Measurements from ENCODE around the gene CYTH1. TPM values are rescaled to one million over a fixed set of nuclear protein-coding genes. Genes with fewer than 3 reads are reported as not detected.
A peak's percentile ranks its signal among the peaks of the same experiment; 100 is the strongest.

Gene CYTH1
- total and polyA plus RNA-seq, 10 of the 15 experiments (the other 5 are each of a cell fraction or from before 2014, with no cell fraction given), result 6.6 to 188 (median 145) TPM

DNA sequence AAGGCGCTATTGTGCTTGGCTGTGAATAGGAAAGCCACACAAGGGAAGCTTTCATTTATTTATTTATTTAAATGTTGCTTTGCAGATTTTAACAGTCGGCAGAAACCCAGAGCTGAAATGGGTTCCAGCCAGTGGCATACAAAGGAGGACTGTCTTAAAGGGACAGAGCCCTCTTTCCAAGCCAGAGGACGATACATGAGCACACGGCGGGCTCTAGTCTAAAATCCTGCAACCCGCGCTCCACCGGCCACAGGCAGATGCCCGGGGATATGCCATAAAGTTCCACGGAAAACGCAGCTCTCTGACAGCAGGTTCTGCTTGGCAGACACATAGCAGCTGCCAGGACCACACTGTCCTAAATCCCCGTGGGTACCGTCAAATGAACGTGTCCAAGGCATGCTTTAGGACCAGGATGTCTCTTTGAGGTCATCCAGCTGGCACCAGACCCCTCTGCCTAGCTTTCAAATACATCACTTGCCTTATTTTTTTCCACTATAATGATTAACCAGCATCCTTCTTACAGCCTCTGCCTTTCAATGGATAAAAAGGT is 64.6 kb downstream of the CYTH1 start:
- no peaks in the 10 kb centered on the region for H3K9me3 ChIP-seq (replicated peaks; ENCODE audit: control insufficient read depth, insufficient read depth, low read length)
- peak overlapping the region; percentile 37 for H3K4me3 ChIP-seq
- ChIA-PET CTCF (interaction anchor here (0.7 to 6.1 kb wide), 5 partner anchors 9 to 22 kb away, joined by 3 to 45 read pairs (median 12); no protein-coding TSS in a partner anchor), RAD21 (ENCODE audit: unreplicated experiment) (interaction anchor here (0.9 to 20.7 kb wide), 10 partner anchors 9 to 84 kb away, joined by 3 to 537 read pairs (median 4); no protein-coding TSS in a partner anchor), POLR2A (interaction anchor here (0.9 to 13.9 kb wide), 8 partner anchors 9 to 123 kb away, joined by 3 to 384 read pairs (median 9); partner anchors contain the start of gene USP36), SMC1A (ENCODE audit: uncharacterized antibody, unreplicated experiment) (interaction anchor here (0.7 to 16.2 kb wide), 7 partner anchors 10 to 124 kb away, joined by 3 to 490 read pairs (median 5); no protein-coding TSS in a partner anchor)
- ATAC-seq (peak; percentile 9), FAIRE-seq (no peak), DNase-seq (ENCODE audit: low read depth, low spot score) (no peak)
- H3K27me3 ChIP-seq (replicated peaks in 1 of 2; ENCODE audit: control insufficient read depth in 2 of 2, insufficient read depth in 2 of 2, low read length in 1 of 2), result no peaks in the 10 kb centered on the region
- peak overlapping the region; percentile 55 for H3K9ac ChIP-seq (ENCODE audit: control insufficient read depth, insufficient read depth, low read length)
- H4K20me1 ChIP-seq (ENCODE audit: control insufficient read depth, insufficient read depth), result no peaks in the 10 kb centered on the region
- WGBS (ENCODE audit: insufficient coverage, insufficient replicate concordance, low lambda C conversion rate, missing lambda C conversion rate), result 1% methylated on average over 14 of the region's 14 CpGs
- H3K36me3 ChIP-seq (ENCODE audit: control insufficient read depth in 2 of 2, insufficient read depth in 2 of 2, low read length in 1 of 2), result peaks cover 0 to 3% of the 10 kb centered on the region in 2 experiments; a peak in 1 of 4 replicates
- intact Hi-C loops (cut with micrococcal nuclease; ENCODE audit: unreplicated experiment) (no loop called here), in situ Hi-C loops (cut with MboI) (no loop called here)
- BruUV-seq (replicated peaks), result no TSS peak
- H3K4me1 ChIP-seq (ENCODE audit: control insufficient read depth, insufficient read depth, low read length), result peaks cover 67% of the 10 kb centered on the region
- H3K4me2 ChIP-seq (ENCODE audit: control insufficient read depth, insufficient read depth), result peak overlapping the region; percentile 90
- no peak overlapping the region for H2AFZ ChIP-seq (ENCODE audit: control insufficient read depth, low read depth, low read length)
- peak overlapping the region; percentile 87 for H3K27ac ChIP-seq (ENCODE audit: control insufficient read depth, insufficient read depth)
- H3K79me2 ChIP-seq (ENCODE audit: control insufficient read depth, insufficient read depth, low read length), result peaks cover 100% of the 10 kb centered on the region
- TF ChIP-seq NFYB (IDR thresholded peaks at IDR 0.05; ENCODE audit: insufficient read depth, low read depth, low read length) (no peak), ESRRA (IDR thresholded peaks at IDR 0.05; ENCODE audit: low read length) (no peak), HDAC2 (IDR thresholded peaks at IDR 0.05) (no peak), TBL1XR1 (IDR thresholded peaks at IDR 0.05; ENCODE audit: low read depth, low read length) (0 out of 2 replicates have a peak, but pooled peaks have one; percentile 19), TCF12 (IDR thresholded peaks at IDR 0.05; ENCODE audit: low read depth, low read length) (no peak), NR2F1 (conservative IDR thresholded peaks at IDR 0.05) (no peak), EP300 (IDR thresholded peaks at IDR 0.05; ENCODE audit: borderline replicate concordance in 1 of 2, control insufficient read depth in 1 of 2, low read depth in 2 of 2, low read length in 2 of 2) (no peak), RAD21 (IDR thresholded peaks at IDR 0.05; ENCODE audit: insufficient read depth, low read depth, low read length) (no peak), NFYA (IDR thresholded peaks at IDR 0.05; ENCODE audit: borderline replicate concordance, low read depth, low read length) (no peak), ASH2L (IDR thresholded peaks at IDR 0.05; ENCODE audit: borderline replicate concordance, low read depth) (no peak), WRNIP1 (IDR thresholded peaks at IDR 0.05; ENCODE audit: borderline replicate concordance, low read depth, low read length) (peak; percentile 61; the same call in 1 of the 2 replicates), MXI1 (IDR thresholded peaks at IDR 0.05; ENCODE audit: low read depth, low read length) (no peak), PML (IDR thresholded peaks at IDR 0.05; ENCODE audit: low read length) (no peak), TCF3 (IDR thresholded peaks at IDR 0.05; ENCODE audit: borderline replicate concordance, insufficient read depth, low read depth, low read length) (0 out of 2 replicates have a peak, but pooled peaks have one; percentile 20)
- TF ChIP-seq, protein P1, sequence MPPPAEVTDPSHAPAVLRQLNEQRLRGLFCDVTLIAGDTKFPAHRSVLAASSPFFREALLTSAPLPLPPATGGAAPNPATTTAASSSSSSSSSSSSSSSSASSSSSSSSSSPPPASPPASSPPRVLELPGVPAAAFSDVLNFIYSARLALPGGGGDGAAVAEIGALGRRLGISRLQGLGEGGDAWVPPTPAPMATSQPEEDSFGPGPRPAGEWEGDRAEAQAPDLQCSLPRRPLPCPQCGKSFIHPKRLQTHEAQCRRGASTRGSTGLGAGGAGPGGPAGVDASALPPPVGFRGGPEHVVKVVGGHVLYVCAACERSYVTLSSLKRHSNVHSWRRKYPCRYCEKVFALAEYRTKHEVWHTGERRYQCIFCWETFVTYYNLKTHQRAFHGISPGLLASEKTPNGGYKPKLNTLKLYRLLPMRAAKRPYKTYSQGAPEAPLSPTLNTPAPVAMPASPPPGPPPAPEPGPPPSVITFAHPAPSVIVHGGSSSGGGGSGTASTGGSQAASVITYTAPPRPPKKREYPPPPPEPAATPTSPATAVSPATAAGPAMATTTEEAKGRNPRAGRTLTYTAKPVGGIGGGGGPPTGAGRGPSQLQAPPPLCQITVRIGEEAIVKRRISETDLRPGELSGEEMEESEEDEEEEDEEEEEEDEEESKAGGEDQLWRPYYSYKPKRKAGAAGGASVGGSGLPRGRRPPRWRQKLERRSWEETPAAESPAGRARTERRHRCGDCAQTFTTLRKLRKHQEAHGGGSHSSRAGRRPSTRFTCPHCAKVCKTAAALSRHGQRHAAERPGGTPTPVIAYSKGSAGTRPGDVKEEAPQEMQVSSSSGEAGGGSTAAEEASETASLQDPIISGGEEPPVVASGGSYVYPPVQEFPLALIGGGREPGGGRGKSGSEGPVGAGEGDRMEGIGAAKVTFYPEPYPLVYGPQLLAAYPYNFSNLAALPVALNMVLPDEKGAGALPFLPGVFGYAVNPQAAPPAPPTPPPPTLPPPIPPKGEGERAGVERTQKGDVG (CRISPR knock-in tag; IDR thresholded peaks at IDR 0.05), result no peak
- TF ChIP-seq, protein P2, sequence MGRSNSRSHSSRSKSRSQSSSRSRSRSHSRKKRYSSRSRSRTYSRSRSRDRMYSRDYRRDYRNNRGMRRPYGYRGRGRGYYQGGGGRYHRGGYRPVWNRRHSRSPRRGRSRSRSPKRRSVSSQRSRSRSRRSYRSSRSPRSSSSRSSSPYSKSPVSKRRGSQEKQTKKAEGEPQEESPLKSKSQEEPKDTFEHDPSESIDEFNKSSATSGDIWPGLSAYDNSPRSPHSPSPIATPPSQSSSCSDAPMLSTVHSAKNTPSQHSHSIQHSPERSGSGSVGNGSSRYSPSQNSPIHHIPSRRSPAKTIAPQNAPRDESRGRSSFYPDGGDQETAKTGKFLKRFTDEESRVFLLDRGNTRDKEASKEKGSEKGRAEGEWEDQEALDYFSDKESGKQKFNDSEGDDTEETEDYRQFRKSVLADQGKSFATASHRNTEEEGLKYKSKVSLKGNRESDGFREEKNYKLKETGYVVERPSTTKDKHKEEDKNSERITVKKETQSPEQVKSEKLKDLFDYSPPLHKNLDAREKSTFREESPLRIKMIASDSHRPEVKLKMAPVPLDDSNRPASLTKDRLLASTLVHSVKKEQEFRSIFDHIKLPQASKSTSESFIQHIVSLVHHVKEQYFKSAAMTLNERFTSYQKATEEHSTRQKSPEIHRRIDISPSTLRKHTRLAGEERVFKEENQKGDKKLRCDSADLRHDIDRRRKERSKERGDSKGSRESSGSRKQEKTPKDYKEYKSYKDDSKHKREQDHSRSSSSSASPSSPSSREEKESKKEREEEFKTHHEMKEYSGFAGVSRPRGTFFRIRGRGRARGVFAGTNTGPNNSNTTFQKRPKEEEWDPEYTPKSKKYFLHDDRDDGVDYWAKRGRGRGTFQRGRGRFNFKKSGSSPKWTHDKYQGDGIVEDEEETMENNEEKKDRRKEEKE (IDR thresholded peaks at IDR 0.05), result no peak

All from GM12878 (cell line).